ENCODE results near the gene TNRC6B. TPM values are rescaled to one million over a fixed set of nuclear protein-coding genes. Genes with fewer than 3 reads are reported as not detected.
"Not testable (repeated sequence)": the region's sequence is repeated elsewhere in the genome, so short reads cannot be mapped to it uniquely, and the experiment has no call there.

Gene TNRC6B
- total RNA-seq, 1 donor from 2014 or later, result 62.0 TPM

DNA sequence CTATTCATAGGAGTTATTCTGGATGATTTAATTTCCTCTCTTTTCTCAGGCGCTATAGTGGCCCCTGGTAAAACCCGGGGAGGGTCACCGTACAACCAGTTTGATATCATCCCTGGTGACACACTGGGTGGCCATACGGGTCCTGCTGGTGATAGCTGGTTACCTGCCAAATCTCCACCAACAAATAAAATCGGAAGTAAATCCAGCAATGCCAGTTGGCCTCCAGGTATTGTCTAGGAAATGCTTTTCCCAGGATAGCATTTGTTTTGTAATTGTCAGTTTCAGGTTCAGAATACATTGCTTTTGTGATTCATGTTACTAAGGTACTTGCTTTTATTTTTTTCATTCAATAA, 133.0 kb downstream of the TNRC6B start:
- H3K9me3 Mint-ChIP-seq (ENCODE audit: unreplicated experiment), result peaks cover 1% of the 10 kb centered on the region
- DNase-seq, result no peak
- peaks cover 11% of the 10 kb centered on the region for H3K36me3 Mint-ChIP-seq (ENCODE audit: unreplicated experiment)
- peaks cover 4% of the 10 kb centered on the region for H3K27me3 Mint-ChIP-seq (ENCODE audit: unreplicated experiment)
- H3K4me1 Mint-ChIP-seq (ENCODE audit: low read depth, unreplicated experiment), result peaks cover 12% of the 10 kb centered on the region
- H3K4me3 Mint-ChIP-seq (ENCODE audit: unreplicated experiment), result no peak overlapping the region
- H3K27ac Mint-ChIP-seq (ENCODE audit: unreplicated experiment), result no peak overlapping the region
- TF ChIP-seq, protein P1, sequence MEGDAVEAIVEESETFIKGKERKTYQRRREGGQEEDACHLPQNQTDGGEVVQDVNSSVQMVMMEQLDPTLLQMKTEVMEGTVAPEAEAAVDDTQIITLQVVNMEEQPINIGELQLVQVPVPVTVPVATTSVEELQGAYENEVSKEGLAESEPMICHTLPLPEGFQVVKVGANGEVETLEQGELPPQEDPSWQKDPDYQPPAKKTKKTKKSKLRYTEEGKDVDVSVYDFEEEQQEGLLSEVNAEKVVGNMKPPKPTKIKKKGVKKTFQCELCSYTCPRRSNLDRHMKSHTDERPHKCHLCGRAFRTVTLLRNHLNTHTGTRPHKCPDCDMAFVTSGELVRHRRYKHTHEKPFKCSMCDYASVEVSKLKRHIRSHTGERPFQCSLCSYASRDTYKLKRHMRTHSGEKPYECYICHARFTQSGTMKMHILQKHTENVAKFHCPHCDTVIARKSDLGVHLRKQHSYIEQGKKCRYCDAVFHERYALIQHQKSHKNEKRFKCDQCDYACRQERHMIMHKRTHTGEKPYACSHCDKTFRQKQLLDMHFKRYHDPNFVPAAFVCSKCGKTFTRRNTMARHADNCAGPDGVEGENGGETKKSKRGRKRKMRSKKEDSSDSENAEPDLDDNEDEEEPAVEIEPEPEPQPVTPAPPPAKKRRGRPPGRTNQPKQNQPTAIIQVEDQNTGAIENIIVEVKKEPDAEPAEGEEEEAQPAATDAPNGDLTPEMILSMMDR (IDR thresholded peaks at IDR 0.05; ENCODE audit: partially characterized antibody, unreplicated experiment), result no peak

DNA sequence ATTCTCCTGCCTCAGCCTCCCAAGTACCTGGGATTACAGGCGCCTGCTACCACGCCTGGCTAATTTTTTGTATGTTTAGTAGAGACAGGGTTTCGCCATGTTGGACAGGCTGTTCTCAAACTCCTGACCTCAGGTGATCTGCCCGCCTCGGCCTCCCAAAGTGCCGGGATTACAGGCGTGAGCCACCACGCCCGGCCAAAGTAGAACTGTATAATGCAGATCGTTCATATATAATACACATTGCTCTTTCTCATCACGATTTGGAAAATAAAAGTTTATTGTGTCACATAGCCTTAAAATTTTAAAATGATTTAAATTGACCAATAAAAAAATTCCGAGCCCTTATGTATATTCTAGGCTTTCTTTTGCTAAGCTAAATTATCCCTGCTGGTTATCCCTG, 133.9 kb downstream of the TNRC6B start:
- not testable (repeated sequence) for DNase-seq; H3K9me3 Mint-ChIP-seq (ENCODE audit: unreplicated experiment); H3K27me3 Mint-ChIP-seq (ENCODE audit: unreplicated experiment)
- Mint-ChIP-seq H3K4me3 (ENCODE audit: unreplicated experiment) (peak overlapping the region; percentile 61), H3K36me3 (ENCODE audit: unreplicated experiment) (peaks cover 13% of the 10 kb centered on the region), H3K4me1 (ENCODE audit: low read depth, unreplicated experiment) (peaks cover 12% of the 10 kb centered on the region), H3K27ac (ENCODE audit: unreplicated experiment) (peak overlapping the region; percentile 74)

DNA sequence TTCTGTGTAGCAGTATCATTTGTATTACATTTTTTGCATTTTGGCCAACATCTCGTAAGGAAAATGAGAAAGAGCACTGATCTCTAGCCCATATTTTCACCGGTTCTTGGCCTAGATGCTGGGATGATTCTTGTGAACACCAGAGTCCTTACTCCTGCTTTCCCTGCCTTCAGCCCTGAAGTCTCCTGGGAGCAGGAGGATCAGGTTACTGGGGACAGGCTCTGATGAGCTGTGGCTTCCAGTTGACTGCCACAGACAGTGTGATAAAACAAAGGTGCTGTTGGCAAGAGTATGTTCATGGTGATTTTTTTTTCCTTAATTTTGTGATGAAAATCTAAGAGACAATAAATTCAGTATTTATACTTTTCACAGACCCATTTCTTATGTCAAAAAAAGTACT, 134.3 kb downstream of the TNRC6B start:
- H3K4me3 Mint-ChIP-seq (ENCODE audit: unreplicated experiment), result peak overlapping the region; percentile 61
- peaks cover 12% of the 10 kb centered on the region for H3K4me1 Mint-ChIP-seq (ENCODE audit: low read depth, unreplicated experiment)
- DNase-seq, result peak; percentile 72
- H3K27ac Mint-ChIP-seq (ENCODE audit: unreplicated experiment), result peak overlapping the region; percentile 74
- peaks cover 4% of the 10 kb centered on the region for H3K27me3 Mint-ChIP-seq (ENCODE audit: unreplicated experiment)
- H3K36me3 Mint-ChIP-seq (ENCODE audit: unreplicated experiment), result peaks cover 17% of the 10 kb centered on the region
- peaks cover 6% of the 10 kb centered on the region for H3K9me3 Mint-ChIP-seq (ENCODE audit: unreplicated experiment)
- TF ChIP-seq, protein P1 (IDR thresholded peaks at IDR 0.05; ENCODE audit: partially characterized antibody, unreplicated experiment), result no peak

DNA sequence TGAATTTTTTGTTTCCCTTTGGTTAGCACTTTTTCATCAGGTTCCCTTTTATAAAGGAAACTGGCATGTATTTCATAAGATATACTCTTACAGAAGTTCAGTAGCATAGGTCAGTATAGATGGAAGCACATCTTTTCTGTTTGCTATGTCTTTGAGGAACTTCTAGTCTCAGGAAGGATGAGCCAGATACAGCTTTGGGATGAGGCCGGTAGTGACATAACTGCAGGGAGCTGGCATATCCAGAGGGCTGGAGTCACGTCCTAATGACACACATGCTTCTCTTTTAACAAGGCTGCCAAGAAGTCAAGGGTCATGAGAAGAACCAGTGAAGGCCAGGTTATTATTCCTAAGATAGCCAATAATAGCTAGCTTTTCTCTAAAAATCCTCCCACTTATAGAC, 135.3 kb downstream of the TNRC6B start:
- peaks cover 12% of the 10 kb centered on the region for H3K4me1 Mint-ChIP-seq (ENCODE audit: low read depth, unreplicated experiment)
- peaks cover 23% of the 10 kb centered on the region for H3K36me3 Mint-ChIP-seq (ENCODE audit: unreplicated experiment)
- TF ChIP-seq, protein P1 (IDR thresholded peaks at IDR 0.05; ENCODE audit: partially characterized antibody, unreplicated experiment), result no peak
- peaks cover 4% of the 10 kb centered on the region for H3K27me3 Mint-ChIP-seq (ENCODE audit: unreplicated experiment)
- no peak overlapping the region for H3K4me3 Mint-ChIP-seq (ENCODE audit: unreplicated experiment)
- H3K9me3 Mint-ChIP-seq (ENCODE audit: unreplicated experiment), result peaks cover 6% of the 10 kb centered on the region
- H3K27ac Mint-ChIP-seq (ENCODE audit: unreplicated experiment), result no peak overlapping the region
- DNase-seq, result no peak

DNA sequence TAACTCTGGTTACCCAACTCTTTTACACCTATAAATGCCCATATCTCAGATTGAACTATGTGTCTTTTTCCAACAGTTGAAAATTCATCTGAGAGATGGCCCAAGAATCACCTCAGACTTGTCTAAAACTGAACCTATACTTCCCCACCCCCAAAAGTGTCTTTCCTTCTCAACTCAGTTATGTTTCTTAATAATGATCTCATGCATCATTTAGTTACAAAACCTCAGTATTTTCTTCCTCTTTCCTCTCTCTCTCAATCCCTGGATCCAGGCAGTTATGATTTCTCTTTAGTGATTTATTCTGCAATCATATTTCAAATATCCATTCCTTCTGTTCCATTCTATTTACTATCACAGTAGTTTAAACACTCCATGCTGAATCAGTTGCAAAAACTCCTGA, 136.3 kb downstream of the TNRC6B start:
- Mint-ChIP-seq H3K27me3 (ENCODE audit: unreplicated experiment) (peaks cover 4% of the 10 kb centered on the region), H3K4me1 (ENCODE audit: low read depth, unreplicated experiment) (peaks cover 12% of the 10 kb centered on the region), H3K27ac (ENCODE audit: unreplicated experiment) (peak overlapping the region; percentile 20), H3K36me3 (ENCODE audit: unreplicated experiment) (peaks cover 23% of the 10 kb centered on the region), H3K4me3 (ENCODE audit: unreplicated experiment) (no peak overlapping the region), H3K9me3 (ENCODE audit: unreplicated experiment) (peaks cover 6% of the 10 kb centered on the region)
- DNase-seq, result no peak
- TF ChIP-seq, protein P1 (IDR thresholded peaks at IDR 0.05; ENCODE audit: partially characterized antibody, unreplicated experiment), result no peak

DNA sequence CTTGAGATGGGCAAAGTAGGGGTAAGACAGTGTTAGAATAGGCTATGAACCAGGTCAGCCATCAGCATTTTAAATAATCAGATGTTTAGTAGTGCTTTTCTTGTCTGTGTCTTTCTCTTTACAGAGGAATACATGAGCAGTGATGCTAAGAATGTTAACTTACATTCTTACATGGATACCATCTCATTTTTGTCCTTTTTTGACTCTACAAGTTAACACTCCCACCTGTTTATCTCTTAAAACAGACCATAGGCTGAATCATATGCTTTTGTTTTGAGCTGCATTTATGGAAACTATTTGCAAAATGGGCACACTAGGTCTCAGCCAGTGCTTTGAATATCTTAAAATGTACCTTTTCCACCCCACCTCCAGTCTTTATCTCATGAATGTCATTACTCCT, 143.0 kb downstream of the TNRC6B start:
- Mint-ChIP-seq H3K36me3 (ENCODE audit: unreplicated experiment) (peaks cover 12% of the 10 kb centered on the region), H3K27me3 (ENCODE audit: unreplicated experiment) (no peaks in the 10 kb centered on the region), H3K27ac (ENCODE audit: unreplicated experiment) (no peak overlapping the region), H3K4me3 (ENCODE audit: unreplicated experiment) (no peak overlapping the region), H3K4me1 (ENCODE audit: low read depth, unreplicated experiment) (no peaks in the 10 kb centered on the region), H3K9me3 (ENCODE audit: unreplicated experiment) (peaks cover 5% of the 10 kb centered on the region)
- DNase-seq, result no peak
- TF ChIP-seq, protein P1 (IDR thresholded peaks at IDR 0.05; ENCODE audit: partially characterized antibody, unreplicated experiment), result no peak

Data from glutamatergic neuron (in vitro differentiated cells).